AG04450 (cell line): ENCODE measurements around the gene CAMK2G. TPM values are rescaled to one million over a fixed set of nuclear protein-coding genes. Genes with fewer than 3 reads are reported as not detected.

Experiments used
- CTCF ChIA-PET: fragments of 300-600, 350-600 bp; formaldehyde crosslinking; extraction: SDS; loops from one replicate; lab custom pipeline; 2022; ENCODE audit warnings: antibody characterized with exemption, inconsistent platforms; lab: Charles Lee
- POLR2A ChIA-PET: fragments of 350-600 bp; formaldehyde crosslinking; extraction: SDS; loops from one replicate; lab custom pipeline; 2021; ENCODE audit warnings: antibody characterized with exemption, inconsistent platforms; lab: Yijun Ruan, JAX
- DNase-seq: peaks from one replicate; pipeline ENCODE4 v3.0.0-alpha.2; 2011; ENCODE audit warnings: low read depth, low spot score
- H3K27ac ChIP-seq: one replicate; pipeline ENCODE4 v1.5.1; 2012; ENCODE audit warnings: low read depth, low read length, control low read depth
- H3K27me3 ChIP-seq: one replicate; pipeline ENCODE4 v1.6.0; 2012; ENCODE audit warnings: low read length; ENCODE audit not compliant: control insufficient read depth, insufficient read depth
- H3K4me3 ChIP-seq: 2 replicates; pipeline ENCODE4 v1.5.1; 2011; ENCODE audit warnings: mild to moderate bottlenecking, low read depth, low read length, control low read depth
- H3K9me3 ChIP-seq: 2 replicates; pipeline ENCODE4 v1.5.1; 2012; ENCODE audit warnings: low read length; ENCODE audit not compliant: control insufficient read depth, insufficient read depth
- polyA plus RNA-seq: library from polyadenylated mRNA; depleted of rRNA; stranded (reverse); fragments of >200 nt; gene quantifications from 2 replicates; pipeline ENCODE4 v1.2.3, GENCODE V29; 2011
- TF ChIP-seq, protein P1 (sequence below): IDR thresholded peaks from 2 replicates; pipeline ENCODE4 v1.5.1; 2011; ENCODE audit warnings: low read depth, low read length, control low read depth, inconsistent platforms

Gene CAMK2G
- polyA plus RNA-seq, 1 experiment, result 22.3 TPM

DNA sequence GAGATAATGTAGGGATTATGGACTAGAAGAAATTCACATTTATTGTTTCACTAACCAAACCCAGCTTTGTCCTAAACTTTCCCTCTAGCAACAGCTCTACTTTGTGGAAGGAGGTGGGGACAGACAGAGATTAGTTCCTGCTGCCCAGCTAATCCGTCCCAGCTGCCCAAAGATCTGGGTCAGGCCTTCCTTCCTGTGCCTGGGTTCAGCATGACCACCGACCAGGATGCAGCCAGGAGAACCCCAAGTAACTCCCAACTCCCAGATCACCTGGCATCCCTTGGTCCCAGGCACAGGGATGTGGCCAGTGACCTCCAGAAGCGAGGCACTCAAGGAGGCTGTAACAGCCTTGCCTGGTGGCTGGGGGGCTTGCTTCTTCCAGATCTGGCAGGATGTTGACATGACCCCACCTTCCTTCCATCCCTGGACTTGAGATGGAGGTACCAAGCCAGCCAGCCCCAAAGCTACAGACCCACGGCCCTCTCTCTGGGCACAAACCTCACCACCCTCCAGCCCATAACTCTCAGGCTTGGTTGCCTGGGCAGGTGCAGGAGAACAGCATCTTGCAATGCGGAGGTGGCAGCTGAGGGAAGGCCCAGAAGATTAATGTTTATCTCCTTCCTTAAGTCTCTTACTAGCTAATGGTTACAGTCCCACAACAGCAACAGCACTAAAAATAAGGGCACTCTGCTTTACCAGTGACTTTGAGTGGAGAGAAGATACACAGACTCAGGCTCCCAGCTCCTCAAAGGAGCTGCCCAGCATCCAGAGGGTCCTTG lies 11.1 kb downstream of the CAMK2G start:
- Histone ChIP-seq H3K4me3 (no peak overlapping the region), H3K27me3 (no peaks in the 10 kb centered on the region), H3K9me3 (no peaks in the 10 kb centered on the region; the same call in 1 of the 2 replicates), H3K27ac (no peak overlapping the region)
- POLR2A ChIA-PET, result interaction anchor here (0.6 kb wide), 1 partner anchor 9 kb away, joined by 3 read pairs; no protein-coding TSS in a partner anchor
- CTCF ChIA-PET, result interaction anchor here (0.7 to 1.9 kb wide), 5 partner anchors 14 to 23 kb away, joined by 3 to 11 read pairs (median 4); no protein-coding TSS in a partner anchor
- TF ChIP-seq, protein P1, sequence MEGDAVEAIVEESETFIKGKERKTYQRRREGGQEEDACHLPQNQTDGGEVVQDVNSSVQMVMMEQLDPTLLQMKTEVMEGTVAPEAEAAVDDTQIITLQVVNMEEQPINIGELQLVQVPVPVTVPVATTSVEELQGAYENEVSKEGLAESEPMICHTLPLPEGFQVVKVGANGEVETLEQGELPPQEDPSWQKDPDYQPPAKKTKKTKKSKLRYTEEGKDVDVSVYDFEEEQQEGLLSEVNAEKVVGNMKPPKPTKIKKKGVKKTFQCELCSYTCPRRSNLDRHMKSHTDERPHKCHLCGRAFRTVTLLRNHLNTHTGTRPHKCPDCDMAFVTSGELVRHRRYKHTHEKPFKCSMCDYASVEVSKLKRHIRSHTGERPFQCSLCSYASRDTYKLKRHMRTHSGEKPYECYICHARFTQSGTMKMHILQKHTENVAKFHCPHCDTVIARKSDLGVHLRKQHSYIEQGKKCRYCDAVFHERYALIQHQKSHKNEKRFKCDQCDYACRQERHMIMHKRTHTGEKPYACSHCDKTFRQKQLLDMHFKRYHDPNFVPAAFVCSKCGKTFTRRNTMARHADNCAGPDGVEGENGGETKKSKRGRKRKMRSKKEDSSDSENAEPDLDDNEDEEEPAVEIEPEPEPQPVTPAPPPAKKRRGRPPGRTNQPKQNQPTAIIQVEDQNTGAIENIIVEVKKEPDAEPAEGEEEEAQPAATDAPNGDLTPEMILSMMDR, result no peak
- no peak for DNase-seq

DNA sequence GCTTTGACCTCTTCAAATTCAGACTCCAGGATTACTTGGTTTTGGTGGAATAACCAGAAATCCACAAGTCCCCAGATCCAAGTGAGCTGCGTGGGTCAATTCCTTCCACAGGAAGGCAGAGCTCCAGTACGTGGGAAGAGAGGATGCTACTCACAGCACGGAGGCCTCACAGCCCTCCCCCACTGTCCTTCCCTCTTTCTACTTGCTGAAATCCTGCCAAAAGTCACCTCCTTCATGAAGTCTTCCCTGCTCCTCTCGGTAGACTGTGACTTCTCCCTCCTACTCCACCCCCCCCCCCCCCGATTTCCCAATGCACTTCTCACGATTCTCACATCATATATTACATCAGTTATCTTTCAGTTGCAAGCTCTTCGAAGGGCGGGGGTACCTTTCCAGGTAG lies 12.3 kb downstream of the CAMK2G start:
- ChIA-PET CTCF (interaction anchor here (0.7 to 2.0 kb wide), 6 partner anchors 10 to 78 kb away, joined by 3 to 11 read pairs (median 4); no protein-coding TSS in a partner anchor), POLR2A (interaction anchor here (0.6 kb wide), 3 partner anchors 9 to 15 kb away, joined by 4 to 7 read pairs (median 6); no protein-coding TSS in a partner anchor)
- no peak for DNase-seq

GRCh38 chr10:73859784-73860491 lies 14.4 kb downstream of the CAMK2G start:
- DNase-seq, result no peak
- Histone ChIP-seq H3K9me3 (no peaks in the 10 kb centered on the region; the same call in 1 of the 2 replicates), H3K27ac (no peak overlapping the region), H3K4me3 (no peak overlapping the region), H3K27me3 (no peaks in the 10 kb centered on the region)
- TF ChIP-seq, protein P1, result no peak
- CTCF ChIA-PET, result interaction anchor here (1.7 to 2.0 kb wide), 2 partner anchors 10 to 20 kb away, joined by 8 read pairs; no protein-coding TSS in a partner anchor
- POLR2A ChIA-PET, result no interaction called here

More for the DNA sequence above, 12.3 kb downstream of the CAMK2G start:
- no peaks in the 10 kb centered on the region for H3K27me3 ChIP-seq
- no peak overlapping the region for H3K27ac ChIP-seq
- TF ChIP-seq, protein P1, result no peak
- no peaks in the 10 kb centered on the region; the same call in 1 of the 2 replicates for H3K9me3 ChIP-seq
- no peak overlapping the region for H3K4me3 ChIP-seq

GRCh38 chr10:73859428-73859783 lies 14.9 kb downstream of the CAMK2G start:
- H3K4me3 ChIP-seq, result no peak overlapping the region
- DNase-seq, result no peak
- no peaks in the 10 kb centered on the region for H3K27me3 ChIP-seq
- TF ChIP-seq, protein P1, result no peak
- no peak overlapping the region for H3K27ac ChIP-seq
- CTCF ChIA-PET, result interaction anchor here (1.2 to 2.0 kb wide), 3 partner anchors 10 to 21 kb away, joined by 3 to 8 read pairs (median 8); no protein-coding TSS in a partner anchor
- POLR2A ChIA-PET, result interaction anchor here (0.5 kb wide), 1 partner anchor 14 kb away, joined by 3 read pairs; no protein-coding TSS in a partner anchor
- no peaks in the 10 kb centered on the region; the same call in 1 of the 2 replicates for H3K9me3 ChIP-seq
